ENCODE data around the gene HECW1.

GRCh38 chr7:43485580-43485979 lies 373.1 kb downstream of the HECW1 start:
- TF ChIP-seq CTCF (IDR thresholded peaks at IDR 0.05), result no peak
- no peak for TF ChIP-seq REST (IDR thresholded peaks at IDR 0.05; ENCODE audit: insufficient read depth in 1 of 2, low read depth in 2 of 2, low read length in 1 of 2)
